ENCODE results near the gene LBX2. TPM values are rescaled to one million over a fixed set of nuclear protein-coding genes. Genes with fewer than 3 reads are reported as not detected.
"Not testable (repeated sequence)": the region's sequence is repeated elsewhere in the genome, so short reads cannot be mapped to it uniquely, and the experiment has no call there.

Gene LBX2
- total RNA-seq, 2 donors from 2014 or later = 0.60 to 1.0 TPM

DNA sequence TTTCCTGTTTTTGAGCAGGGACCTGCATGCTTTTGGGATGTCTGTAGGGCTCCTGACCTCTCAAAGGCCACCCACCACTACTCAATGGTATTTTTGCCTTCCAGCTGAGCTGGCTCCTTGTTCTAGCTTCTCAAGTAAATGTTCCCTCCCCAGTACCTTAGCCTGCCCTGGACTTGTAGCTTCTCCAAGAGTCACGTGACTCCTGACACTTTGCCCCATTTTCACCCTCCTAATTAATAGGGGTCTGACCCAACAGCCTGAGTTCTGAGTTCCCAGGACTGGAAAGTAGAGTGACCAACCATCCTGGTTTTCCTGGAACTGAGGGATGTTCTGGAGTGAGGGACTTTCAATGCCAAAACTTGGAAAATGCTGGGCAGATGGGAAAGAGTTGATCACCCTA is 4.0 kb downstream of the LBX2 start:
- intact Hi-C loops (cut with DNase I) = no loop called here
- ATAC-seq = no peak
- DNase-seq = no peak

DNA sequence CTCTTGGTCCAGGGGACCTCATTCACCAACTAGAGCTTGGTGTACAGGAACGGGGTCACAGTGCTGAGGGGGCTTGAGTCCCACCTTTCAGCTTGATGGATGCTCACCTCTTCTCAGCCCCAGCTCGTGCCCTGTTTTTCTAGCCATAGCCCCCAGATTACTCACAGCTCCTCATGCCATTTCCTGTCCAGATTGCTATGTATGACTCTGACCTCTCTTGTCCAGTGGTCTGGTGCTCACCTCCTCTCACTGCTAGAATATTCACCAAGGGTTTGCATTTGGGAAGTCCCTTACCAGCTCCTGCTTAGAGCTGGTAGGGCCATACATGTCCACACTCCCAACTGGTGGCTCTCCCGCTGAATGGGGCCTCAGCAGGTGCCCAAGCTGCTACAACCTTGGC is 5.9 kb downstream of the LBX2 start:
- DNase-seq (no peak), ATAC-seq (no peak)
- intact Hi-C loops (cut with DNase I) = no loop called here

DNA sequence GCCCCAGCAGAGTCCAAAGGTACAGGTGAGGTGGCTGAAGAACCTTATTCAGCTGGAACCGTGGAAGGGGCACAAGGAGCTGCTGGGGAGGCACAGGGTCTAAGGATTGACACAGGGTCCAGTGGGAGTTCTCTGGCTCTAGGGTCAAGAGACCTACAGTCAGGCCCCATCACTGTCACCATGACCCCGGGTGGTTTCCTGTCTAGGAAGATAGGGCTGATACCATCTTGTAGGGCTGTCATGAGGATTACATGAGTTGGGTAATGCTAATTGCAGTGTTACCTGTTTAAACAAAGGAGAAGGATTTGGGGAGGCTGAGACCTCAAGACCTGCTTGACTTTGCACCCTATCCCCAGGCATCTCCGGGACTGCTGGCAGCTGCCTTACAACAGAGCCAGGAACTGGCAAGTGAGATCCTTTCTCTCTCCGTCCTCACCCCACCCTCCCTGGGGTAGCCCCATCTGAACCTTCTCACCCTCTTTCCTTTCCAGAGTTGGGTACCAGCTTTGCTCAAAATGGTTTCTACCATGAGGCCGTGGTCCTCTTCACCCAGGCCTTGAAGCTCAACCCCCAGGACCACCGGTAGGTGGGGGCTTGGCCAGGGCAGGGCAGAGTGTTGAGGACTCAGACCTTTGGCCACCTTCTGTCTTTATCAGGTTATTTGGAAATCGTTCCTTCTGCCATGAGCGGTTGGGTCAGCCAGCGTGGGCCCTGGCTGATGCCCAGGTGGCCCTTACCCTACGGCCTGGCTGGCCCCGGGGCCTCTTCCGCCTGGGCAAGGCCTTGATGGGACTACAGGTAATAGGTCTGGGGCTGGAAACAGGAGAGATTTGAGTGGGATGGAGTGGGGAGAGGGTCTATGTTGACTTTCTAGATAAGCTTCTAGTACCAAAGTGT is 7.5 kb downstream of the LBX2 start:
- ATAC-seq = no peak
- intact Hi-C loops (cut with DNase I) = no loop called here
- DNase-seq = no peak

DNA sequence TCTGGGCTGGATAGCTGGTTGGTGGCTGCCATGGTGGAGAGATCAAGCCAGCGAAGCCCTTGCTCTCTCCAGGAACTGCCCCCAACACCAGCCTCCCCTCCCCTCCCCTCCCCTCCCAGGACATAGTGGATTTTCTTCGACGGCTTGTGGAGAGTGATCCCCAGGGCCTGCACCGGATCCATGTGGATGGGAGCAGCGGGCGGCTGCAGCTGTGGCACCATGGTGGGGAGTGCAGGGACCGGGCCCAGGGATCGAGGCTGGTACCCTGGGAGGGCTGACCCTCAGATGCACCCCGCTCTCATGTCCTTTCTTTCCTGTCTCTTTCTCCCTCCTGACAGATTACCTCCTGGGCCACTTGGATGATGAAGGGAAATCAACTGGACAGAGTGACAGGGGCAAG is 9.5 kb downstream of the LBX2 start:
- DNase-seq (no peak), ATAC-seq (no peak)
- intact Hi-C loops (cut with DNase I) = loop anchor here in 1 of 2 donors (10.0 kb wide), 1 partner anchor 95 kb away; no protein-coding TSS in a partner anchor

DNA sequence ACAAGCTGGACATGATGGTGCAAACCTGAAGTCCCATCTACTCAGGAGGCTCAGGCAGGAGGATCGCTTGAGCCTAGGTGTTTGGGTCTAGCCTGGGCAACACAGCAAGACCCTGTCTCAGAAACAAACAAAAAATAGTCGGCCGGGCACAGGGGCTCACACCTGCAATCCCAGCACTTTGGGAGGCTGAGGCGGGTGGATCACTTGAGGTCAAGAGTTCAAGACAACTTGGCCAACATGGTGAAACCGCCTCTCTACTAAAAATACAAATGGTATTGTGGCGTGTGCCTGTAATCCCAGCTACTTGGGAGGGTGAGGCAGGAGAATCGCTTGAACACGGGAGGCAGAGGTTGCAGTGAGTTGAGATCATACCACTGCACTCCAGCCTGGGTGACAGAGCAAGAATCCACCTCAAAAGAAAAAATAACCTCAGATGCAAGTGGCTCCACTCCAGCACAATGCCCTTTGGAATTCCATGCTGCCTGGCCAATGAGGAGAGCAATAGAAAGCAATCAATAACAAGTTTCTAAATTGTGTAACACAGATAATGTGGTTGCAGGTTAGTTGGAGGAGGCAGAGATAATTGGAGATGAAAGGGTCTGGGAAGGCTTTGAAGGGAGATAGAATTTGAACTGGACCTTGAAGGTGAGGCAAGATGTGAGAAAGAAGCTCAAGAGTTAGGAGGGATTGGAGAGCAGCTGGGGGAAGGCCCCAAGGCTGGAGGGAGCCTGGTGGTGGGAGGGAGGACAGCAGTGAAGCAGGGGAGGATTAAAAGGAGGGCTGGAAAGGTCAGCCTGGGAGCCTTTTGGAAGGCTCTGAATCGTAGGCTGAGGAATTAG is 10.5 kb downstream of the LBX2 start:
- no peak for ATAC-seq
- intact Hi-C loops (cut with DNase I) = loop anchor here in 1 of 2 donors (10.0 kb wide), 1 partner anchor 96 kb away; no protein-coding TSS in a partner anchor
- no peak for DNase-seq

DNA sequence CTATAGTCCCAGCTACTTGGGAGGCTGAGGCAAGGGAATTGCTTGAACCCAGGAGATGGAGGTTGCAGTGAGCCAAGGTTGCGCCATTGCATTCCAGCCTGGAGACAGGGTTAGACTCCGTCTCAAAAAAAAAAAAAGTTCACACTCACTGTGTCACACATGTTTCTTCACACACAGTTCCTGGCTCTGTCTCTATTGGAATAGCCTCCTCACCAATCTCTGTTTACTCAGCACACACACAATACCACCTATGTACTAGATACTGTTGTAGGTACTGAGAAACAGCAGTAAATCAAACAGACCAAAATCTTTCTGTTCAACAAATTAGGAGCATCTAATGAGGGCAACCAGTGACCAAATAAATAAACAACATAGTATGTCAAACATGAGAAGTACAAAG is 13.3 kb downstream of the LBX2 start:
- DNase-seq (no peak), ATAC-seq (no peak)
- intact Hi-C loops (cut with DNase I) = loop anchor here in 1 of 2 donors (10.0 kb wide), 1 partner anchor 99 kb away; no protein-coding TSS in a partner anchor

DNA sequence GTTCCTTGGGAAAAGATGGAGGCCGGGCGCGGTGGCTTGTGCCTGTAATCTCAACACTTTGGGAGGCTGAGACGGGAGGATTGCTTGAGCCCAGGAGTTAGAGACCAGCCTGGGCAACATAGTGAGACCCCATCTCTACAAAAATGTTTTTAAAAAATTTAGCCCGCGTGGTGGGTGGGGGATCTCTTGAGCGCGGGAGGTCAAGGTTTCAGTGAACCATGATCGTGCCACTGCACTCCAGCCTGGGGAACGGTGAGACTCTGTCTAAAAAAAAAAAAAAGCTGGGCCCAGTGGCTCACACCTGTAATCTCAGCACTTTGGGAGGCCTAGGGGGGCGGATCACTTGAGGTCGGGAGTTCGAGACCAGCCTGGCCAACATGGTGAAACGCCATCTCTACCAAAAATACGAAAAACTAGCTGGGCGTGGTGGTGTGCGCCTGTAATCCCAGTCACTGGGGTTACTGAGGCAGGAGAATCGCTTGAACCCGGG is 15.7 kb downstream of the LBX2 start:
- ATAC-seq, DNase-seq: not testable (repeated sequence)
- intact Hi-C loops (cut with DNase I) = loop anchor here (2.0 to 10.0 kb wide), 2 partner anchors 101 to 103 kb away; no protein-coding TSS in a partner anchor

DNA sequence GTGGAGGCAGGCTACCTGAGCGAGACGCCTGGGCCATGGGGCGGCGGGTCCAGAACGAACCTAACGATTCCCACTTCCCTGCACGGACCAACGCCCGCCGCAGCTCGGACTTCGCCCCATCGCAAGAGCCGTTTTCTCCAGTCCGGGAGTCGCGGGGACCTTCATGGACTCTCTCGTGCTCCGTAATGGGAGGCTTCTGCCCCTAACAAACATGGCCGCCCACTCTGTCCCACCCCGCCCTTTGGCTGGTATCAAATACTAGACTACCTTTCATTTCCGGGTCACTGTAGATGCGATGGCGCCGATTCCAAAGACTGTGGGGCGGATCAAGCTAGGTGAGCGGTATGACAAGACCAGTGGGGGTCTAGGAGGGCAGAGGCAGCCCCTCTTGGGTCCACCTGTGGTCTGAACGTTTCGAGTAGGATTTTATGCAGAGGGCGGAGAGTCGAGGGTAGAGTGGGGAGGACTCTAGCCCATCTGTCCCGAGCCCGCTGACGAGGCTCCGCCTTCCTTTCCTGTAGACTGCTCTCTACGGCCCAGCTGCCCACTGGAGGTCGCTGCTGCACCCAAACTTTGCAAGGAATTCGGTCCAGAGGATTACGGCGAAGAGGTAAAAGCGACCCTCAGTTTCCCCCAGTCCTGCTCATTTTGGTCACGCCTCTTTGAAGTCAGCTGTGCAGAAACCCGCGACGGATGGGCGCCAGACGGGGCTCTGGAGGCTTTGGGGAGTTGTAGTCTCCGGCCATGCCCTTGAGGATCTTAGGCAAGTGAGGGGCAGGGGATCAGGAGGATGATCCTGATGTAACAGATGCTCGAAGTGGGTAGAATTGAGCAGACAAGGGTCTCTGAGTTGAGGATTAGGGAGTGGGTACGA is 16.4 kb downstream of the LBX2 start, which contains the start of the genes CCDC142 and TTC31:
CCDC142 (minus strand) TSS at position 198 of the 874 bp plus-strand sequence; CDS start at position 37, 161 bp downstream.
TTC31 (plus strand) TSS at position 281 of the 874 bp plus-strand sequence; CDS start at position 296, 15 bp downstream.
- ATAC-seq (peak; percentile 98 to 99), DNase-seq (peak; percentile 97)
- intact Hi-C loops (cut with DNase I) = loop anchor here (2.0 to 10.0 kb wide), 2 partner anchors 102 to 104 kb away; no protein-coding TSS in a partner anchor

DNA sequence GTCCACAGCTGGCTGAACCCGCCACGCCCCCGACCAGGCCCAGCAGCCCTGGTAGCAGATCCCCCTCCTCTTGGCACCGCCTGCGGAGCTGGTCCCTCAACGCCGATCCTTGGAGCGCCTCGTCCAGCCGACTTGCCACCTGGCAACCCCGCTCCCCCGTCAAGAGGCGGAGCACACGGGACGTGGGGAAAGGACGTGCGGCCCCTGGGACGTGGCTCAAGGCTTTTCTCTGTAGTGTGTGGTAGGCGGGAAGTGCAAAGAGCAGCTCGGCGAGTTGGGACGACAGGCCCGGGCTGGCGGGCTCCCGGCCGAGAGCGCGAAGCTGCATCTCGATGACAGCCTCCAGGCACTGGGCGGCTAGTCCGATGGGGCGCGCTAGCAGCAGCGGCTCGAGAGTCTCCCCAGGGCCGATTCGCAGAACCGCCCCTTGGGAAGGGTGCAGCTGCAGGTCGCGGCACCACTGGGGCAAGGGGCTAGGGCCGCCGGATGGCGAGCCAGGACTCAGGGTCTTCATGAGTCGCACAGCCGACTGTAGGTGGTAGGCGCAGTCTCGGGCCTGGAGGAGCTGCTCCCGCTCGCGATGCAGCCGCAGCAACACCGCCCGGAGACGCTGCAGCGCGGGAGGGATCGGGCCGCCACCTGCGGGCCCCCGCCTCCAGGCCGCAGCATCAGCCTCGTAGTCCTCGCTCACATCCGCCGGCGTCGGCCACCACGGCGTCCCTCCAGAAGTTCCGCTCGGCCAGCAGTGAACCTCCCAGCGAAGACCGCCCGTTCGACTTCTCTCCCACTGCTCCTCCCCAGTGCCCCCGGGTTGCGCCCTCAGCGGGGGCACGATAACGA is 17.2 kb downstream of the LBX2 start:
- intact Hi-C loops (cut with DNase I) = loop anchor here (2.0 to 10.0 kb wide), 2 partner anchors 103 to 105 kb away; no protein-coding TSS in a partner anchor
- ATAC-seq (peak; percentile 71 to 75), DNase-seq (peak; percentile 74)

DNA sequence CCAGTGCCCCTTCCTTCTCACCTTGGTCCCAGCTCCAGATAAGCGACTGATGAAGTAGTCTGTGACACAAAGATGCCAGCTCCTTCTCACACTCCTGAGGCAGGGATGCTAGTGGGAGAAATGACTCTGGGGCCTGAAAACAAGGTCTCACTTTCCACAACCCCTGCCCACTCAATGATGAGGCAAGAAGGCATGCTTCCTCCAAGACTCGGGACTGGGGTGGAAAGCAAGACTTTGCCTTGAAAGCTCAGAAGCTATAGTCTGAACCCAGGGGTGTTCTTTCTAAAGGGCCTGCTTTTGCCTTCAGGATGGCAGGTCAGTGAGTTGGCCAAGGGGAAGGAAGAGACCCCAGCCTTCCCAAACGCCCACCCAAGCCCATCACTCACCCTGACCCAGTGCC is 18.0 kb downstream of the LBX2 start:
- DNase-seq (no peak), ATAC-seq (no peak)
- intact Hi-C loops (cut with DNase I) = loop anchor here in 1 of 2 donors (10.0 kb wide), 1 partner anchor 103 kb away; no protein-coding TSS in a partner anchor

DNA sequence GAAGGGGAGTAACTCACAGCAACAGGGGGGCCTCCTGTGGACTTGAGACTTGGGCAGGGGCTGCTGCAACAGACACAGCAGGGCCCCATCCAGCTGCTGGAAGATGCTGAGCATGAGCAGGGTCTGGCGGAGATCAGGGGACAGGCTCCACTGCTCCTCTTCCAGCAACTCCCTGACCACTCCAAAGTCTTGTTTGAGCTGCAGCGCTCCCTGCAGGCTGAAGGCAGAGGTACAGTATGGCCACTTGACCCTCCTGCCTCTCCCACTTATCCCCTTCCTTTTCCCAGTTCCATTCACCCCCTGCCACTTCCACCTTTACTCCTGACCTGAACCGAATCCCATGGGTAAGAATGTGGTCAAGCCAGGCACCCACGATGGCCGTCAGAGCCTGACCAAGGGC is 24.5 kb downstream of the LBX2 start:
- intact Hi-C loops (cut with DNase I) = no loop called here
- DNase-seq = no peak
- no peak for ATAC-seq

DNA sequence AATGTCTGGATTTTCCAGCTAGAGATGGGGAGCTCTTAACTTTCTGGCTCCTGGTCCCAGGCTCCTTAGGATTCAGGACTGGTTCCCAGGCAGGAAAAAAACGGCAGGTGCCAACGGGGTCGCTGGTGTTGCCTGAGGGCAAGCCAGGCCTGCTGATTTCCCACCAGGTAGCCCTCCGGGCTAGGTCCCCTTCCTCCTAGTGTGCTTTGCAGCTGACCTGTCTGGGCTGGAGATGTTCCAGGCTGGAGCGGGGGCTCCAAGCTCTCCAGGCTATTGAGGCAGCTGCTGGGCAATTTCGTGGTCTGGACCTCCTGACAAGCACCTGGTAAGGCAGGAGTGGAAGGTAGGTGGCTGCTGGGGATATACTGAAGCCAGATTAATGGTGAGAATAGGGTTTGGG is 24.9 kb downstream of the LBX2 start:
- intact Hi-C loops (cut with DNase I) = no loop called here
- DNase-seq (no peak), ATAC-seq (no peak)

DNA sequence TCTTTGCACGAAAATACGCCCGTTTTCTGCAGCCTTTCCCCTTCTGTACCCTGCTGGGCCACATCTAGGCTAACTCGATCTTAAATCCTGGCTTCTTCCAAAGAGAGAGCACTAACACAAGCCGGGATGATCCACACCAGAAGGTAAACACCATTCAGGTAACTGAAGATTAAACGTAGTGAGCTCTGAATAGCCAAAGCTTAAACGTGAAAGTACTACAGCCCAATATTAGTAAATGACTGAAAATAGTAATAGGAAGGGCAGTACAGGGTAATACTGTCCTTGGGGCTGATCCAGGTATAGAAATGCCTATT is 26.5 kb downstream of the LBX2 start:
- DNase-seq (no peak), ATAC-seq (peak in 1 of 2 donors; percentile 9)
- intact Hi-C loops (cut with DNase I) = no loop called here

DNA sequence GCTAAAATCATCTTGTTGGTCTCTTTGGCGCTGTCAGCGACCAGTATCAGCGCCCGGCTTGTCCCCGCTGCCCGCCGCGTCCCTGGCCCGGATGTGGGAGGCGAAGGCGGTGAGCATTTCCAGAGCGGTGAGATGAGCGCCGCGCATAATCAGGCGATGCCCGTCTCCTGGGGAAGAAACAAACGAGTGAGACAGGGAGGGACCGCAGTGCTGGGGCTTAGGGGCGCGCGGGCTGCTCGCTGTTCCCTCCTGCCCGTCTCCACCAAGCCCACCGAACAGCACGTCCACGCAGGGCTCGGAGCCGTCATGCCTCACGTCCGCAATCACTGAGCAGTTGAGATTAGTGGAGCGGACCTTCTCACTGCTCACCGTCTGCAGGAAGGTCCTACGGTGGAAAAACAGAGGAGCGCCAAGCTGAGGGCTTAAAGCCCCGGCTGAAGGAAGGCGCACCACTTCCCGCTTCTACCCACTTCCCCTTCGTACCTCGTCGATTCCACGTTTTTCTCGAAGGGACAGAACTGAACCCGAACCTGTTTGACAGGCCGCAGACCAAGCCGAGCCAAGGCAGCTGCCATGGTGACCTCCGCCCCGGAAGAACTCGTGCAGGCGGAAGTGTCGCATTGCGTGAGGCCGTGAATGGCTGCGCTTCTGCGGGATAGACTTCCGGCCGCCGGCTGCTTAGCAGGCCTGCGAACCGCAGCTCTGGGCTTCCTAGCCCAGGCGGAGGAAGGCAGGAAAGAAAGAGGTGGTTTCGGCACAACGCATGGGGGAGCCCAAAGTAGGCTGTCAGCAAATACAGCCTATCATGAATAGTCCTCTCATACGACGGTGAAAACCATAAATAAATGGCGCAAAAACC is 27.1 kb downstream of the LBX2 start, which contains the start of gene MRPL53:
MRPL53 (minus strand) TSS at position 595 of the 859 bp plus-strand sequence; CDS start at position 575, 20 bp downstream.
- peak; percentile 95 for DNase-seq
- peak; percentile 96 to 98 for ATAC-seq
- intact Hi-C loops (cut with DNase I) = no loop called here

DNA sequence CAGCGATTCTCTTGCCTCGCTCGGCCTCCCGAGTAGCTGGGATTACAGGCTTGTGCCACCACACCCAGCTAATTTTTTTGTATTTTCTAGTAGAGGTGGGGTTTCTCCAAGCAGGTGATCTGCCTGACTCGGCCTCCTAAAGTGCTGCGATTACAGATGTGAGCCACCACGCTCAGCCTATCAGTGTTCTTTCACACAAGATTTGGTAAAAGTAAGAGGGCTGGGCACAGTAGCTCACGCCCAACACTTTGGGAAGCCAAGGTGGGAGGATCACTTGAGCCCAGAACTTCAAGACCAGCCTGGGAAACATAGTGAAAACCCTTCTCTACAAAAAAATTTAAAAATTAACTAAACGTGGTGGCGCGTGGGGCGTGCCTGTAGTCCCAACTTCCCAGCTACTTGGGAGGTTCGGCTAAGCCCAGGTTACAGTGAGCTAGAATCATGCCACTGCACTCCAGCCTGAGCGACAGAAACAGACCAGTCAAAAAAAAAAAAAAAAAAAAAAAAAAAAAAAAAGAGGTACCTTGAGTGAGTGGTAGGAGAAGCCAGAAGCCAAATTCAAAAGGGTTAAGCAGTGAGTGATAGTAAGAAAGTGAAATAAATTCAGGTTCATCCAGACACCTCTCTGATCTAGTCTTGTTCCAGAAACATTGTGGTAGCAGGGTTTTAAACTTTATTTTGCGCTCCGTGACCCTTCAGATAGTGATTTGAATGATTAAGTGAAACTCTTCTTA is 27.9 kb downstream of the LBX2 start:
- no peak for ATAC-seq
- no peak for DNase-seq
- intact Hi-C loops (cut with DNase I) = no loop called here

DNA sequence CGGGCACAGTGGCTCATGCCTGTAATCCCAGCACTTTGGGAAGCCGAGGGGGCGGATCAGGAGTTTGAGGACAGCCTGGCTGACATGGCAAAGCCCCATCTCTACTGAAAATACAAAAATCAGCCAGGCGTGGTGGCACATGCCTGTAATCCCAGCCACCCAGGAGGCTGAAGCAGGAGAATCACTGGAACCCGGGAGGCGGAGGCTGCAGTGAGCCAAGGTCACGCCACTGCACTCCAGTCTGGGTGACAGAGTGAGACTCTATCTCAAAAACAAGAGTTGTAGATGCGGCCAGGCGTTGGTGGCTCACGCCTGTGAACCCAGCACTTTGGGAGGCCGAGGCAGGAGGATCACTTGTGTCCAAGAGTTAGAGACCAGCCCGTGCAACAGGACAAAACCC is 28.7 kb downstream of the LBX2 start:
- intact Hi-C loops (cut with DNase I); ATAC-seq: not testable (repeated sequence)

More for the DNA sequence above, 28.7 kb downstream of the LBX2 start:
- not testable (repeated sequence) for DNase-seq
